ENCODE measurements around the gene ERC2. TPM values are rescaled to one million over a fixed set of nuclear protein-coding genes. Genes with fewer than 3 reads are reported as not detected.

ERC2 gene
- total and polyA plus RNA-seq, 2 donors (not counting 3 experiments of a cell fraction or from before 2014, with no cell fraction given), result 5.6 to 15.5 TPM

GRCh38 chr3:55673764-55674163 lies 794.5 kb downstream of the ERC2 start:
- POLR2A ChIA-PET, result no interaction called here
- Histone ChIP-seq H3K4me2 (ENCODE audit: insufficient read depth, low read length) (no peak overlapping the region), H3K9me1 (replicated peaks; ENCODE audit: control insufficient read depth, extremely low read depth, insufficient read depth, low read length) (no peaks in the 10 kb centered on the region), H3K27me3 (ENCODE audit: control insufficient read depth in 2 of 2, insufficient read depth in 2 of 2, low read length in 2 of 2) (no peaks in the 10 kb centered on the region), H3K9me3 (replicated peaks; ENCODE audit: control insufficient read depth, insufficient read depth, low read length) (no peaks in the 10 kb centered on the region), H3K4me3 (replicated peaks in 1 of 3; ENCODE audit: insufficient read depth in 1 of 3, low read depth in 1 of 3, low read length in 3 of 3) (no peak overlapping the region), H4K20me1 (replicated peaks; ENCODE audit: control insufficient read depth, extremely low read depth, insufficient read depth, low read length) (no peaks in the 10 kb centered on the region), H3K27ac (ENCODE audit: insufficient read depth, low read depth, low read length) (no peak overlapping the region), H2AFZ (ENCODE audit: low read depth, low read length) (no peak overlapping the region), H3K36me3 (ENCODE audit: control insufficient read depth in 2 of 2, extremely low read depth in 1 of 2, insufficient read depth in 2 of 2, low read length in 2 of 2) (no peaks in the 10 kb centered on the region), H3K4me1 (ENCODE audit: control insufficient read depth, extremely low read depth, insufficient read depth, low read length) (no peaks in the 10 kb centered on the region), H3K9ac (replicated peaks; ENCODE audit: extremely low read depth, insufficient read depth, low read length) (no peak overlapping the region), H3K79me2 (ENCODE audit: control insufficient read depth, insufficient read depth, low read length) (no peaks in the 10 kb centered on the region)
- no peak for DNase-seq (ENCODE audit: low read depth, low spot score)
- dilution Hi-C loops (cut with MboI; ENCODE audit: extremely low pct_ligation_motif_present, low sequenced_read_pairs) (no loop called here), intact Hi-C loops (cut with micrococcal nuclease) (no loop called here)
- FAIRE-seq, result no peak
- TF ChIP-seq EZH2 (IDR thresholded peaks at IDR 0.05; ENCODE audit: borderline replicate concordance, low read depth, low read length, severe bottlenecking) (no peak), POLR2A (IDR thresholded peaks at IDR 0.05; ENCODE audit: low read depth, low read length) (no peak), MYC (IDR thresholded peaks at IDR 0.05; ENCODE audit: low read depth, low read length) (no peak), MAX (IDR thresholded peaks at IDR 0.05; ENCODE audit: insufficient read depth, insufficient read length) (no peak), POLR2AphosphoS5 (IDR thresholded peaks at IDR 0.05; ENCODE audit: insufficient read depth, low read depth, low read length) (no peak), GATA2 (IDR thresholded peaks at IDR 0.05; ENCODE audit: insufficient read depth, insufficient read length, low read depth, low read length) (no peak), FOS (IDR thresholded peaks at IDR 0.05; ENCODE audit: borderline replicate concordance, insufficient read depth, low read length) (no peak), JUN (IDR thresholded peaks at IDR 0.05; ENCODE audit: borderline replicate concordance, insufficient read depth, insufficient read length, low read depth) (no peak)
- TF ChIP-seq, protein P1, sequence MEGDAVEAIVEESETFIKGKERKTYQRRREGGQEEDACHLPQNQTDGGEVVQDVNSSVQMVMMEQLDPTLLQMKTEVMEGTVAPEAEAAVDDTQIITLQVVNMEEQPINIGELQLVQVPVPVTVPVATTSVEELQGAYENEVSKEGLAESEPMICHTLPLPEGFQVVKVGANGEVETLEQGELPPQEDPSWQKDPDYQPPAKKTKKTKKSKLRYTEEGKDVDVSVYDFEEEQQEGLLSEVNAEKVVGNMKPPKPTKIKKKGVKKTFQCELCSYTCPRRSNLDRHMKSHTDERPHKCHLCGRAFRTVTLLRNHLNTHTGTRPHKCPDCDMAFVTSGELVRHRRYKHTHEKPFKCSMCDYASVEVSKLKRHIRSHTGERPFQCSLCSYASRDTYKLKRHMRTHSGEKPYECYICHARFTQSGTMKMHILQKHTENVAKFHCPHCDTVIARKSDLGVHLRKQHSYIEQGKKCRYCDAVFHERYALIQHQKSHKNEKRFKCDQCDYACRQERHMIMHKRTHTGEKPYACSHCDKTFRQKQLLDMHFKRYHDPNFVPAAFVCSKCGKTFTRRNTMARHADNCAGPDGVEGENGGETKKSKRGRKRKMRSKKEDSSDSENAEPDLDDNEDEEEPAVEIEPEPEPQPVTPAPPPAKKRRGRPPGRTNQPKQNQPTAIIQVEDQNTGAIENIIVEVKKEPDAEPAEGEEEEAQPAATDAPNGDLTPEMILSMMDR (IDR thresholded peaks at IDR 0.05; ENCODE audit: extremely low read depth in 1 of 2, insufficient read depth in 1 of 2, low read depth in 1 of 2, low read length in 2 of 2), result no peak
- no TSS peak for BruUV-seq (replicated peaks)
- CTCF ChIA-PET, result no interaction called here
